H1 (cell line): ENCODE results near the gene DPH6. TPM values are rescaled to one million over a fixed set of nuclear protein-coding genes. Genes with fewer than 3 reads are reported as not detected.

ENCODE experiments used
- CTCF ChIA-PET: fragments of 300-600 bp; sonication (Branson Sonifier 250); formaldehyde crosslinking; loops from one replicate; lab custom pipeline; 2021; ENCODE audit not compliant: partially characterized antibody; lab: Charles Lee
- POLR2A ChIA-PET: fragments of 300-600 bp; sonication (Branson Sonifier 250); formaldehyde crosslinking; loops from one replicate; lab custom pipeline; 2021; ENCODE audit warnings: inconsistent platforms; ENCODE audit not compliant: partially characterized antibody; lab: Charles Lee
- DNase-seq, 2 experiments: peaks; one replicate each; pipeline versions ENCODE4 v3.0.0 to v3.0.0-alpha.2; 2010 to 2022; ENCODE audit warnings: low spot score in 2 of 2, low read depth in 1 of 2, mixed read lengths in 1 of 2
- FAIRE-seq: peaks from 2 replicates; lab custom pipeline; 2011; peaks lifted over from hg19 to GRCh38; lab: Jason Lieb, UNC
- H2AFZ ChIP-seq: 2 replicates; pipeline ENCODE4 v1.8.1; 2012; ENCODE audit warnings: low read length, inconsistent platforms
- H2AK5ac ChIP-seq: 2 replicates; pipeline ENCODE4 v1.6.1; 2013; ENCODE audit warnings: low read depth, low read length
- H2BK120ac ChIP-seq: replicated peaks from 2 replicates; pipeline ENCODE3; 2013; ENCODE audit warnings: low read depth, low read length, inconsistent platforms
- H2BK12ac ChIP-seq: 2 replicates; pipeline ENCODE4 v1.6.1; 2013; ENCODE audit warnings: low read depth, low read length
- H2BK15ac ChIP-seq: 2 replicates; pipeline ENCODE4 v1.6.1; 2013; ENCODE audit warnings: low read length
- H2BK20ac ChIP-seq: 2 replicates; pipeline ENCODE4 v1.6.1; 2013; ENCODE audit warnings: low read length
- H2BK5ac ChIP-seq: 2 replicates; pipeline ENCODE4 v1.6.1; 2013; ENCODE audit warnings: low read depth, low read length
- H3K14ac ChIP-seq: 2 replicates; pipeline ENCODE4 v1.6.1; 2013; ENCODE audit warnings: inconsistent platforms; ENCODE audit not compliant: insufficient read length
- H3K18ac ChIP-seq: 2 replicates; pipeline ENCODE4 v1.6.1; 2013; ENCODE audit warnings: low read length; ENCODE audit errors: extremely low read depth
- H3K23ac ChIP-seq: 2 replicates; pipeline ENCODE4 v1.6.1; 2013; ENCODE audit warnings: inconsistent platforms; ENCODE audit not compliant: insufficient read length
- H3K23me2 ChIP-seq: 2 replicates; pipeline ENCODE4 v1.6.1; 2013; ENCODE audit warnings: low read depth, low read length
- H3K27ac ChIP-seq: 2 replicates; pipeline ENCODE4 v1.6.1; 2011; ENCODE audit warnings: low read depth, low read length, inconsistent platforms
- H3K27me3 ChIP-seq, 4 experiments: replicated peaks in 1 of 4; 1 replicate in 1 of 4; 2 replicates in 3 of 4; pipeline versions ENCODE4 v1.6.1 to v1.8.1; 2011 to 2013; ENCODE audit warnings: low read length in 3 of 4, mild to moderate bottlenecking in 3 of 4, inconsistent platforms in 2 of 4, mixed read lengths in 2 of 4, moderate library complexity in 1 of 4; ENCODE audit not compliant: control insufficient read depth in 3 of 4, insufficient read depth in 3 of 4; ENCODE audit errors: extremely low read depth in 1 of 4
- H3K36me3 ChIP-seq, 4 experiments: 2 replicates each; pipeline versions ENCODE4 v1.6.1 to v1.8.1; 2011 to 2013; ENCODE audit warnings: mild to moderate bottlenecking in 4 of 4, low read length in 3 of 4, moderate library complexity in 2 of 4, control low read depth in 1 of 4, inconsistent platforms in 1 of 4; ENCODE audit not compliant: insufficient read depth in 4 of 4, control insufficient read depth in 2 of 4
- H3K4ac ChIP-seq: replicated peaks from 2 replicates; pipeline ENCODE3; 2013; ENCODE audit warnings: low read length, low read depth, mixed read lengths, inconsistent platforms; ENCODE audit not compliant: insufficient read length
- H3K4me1 ChIP-seq, 4 experiments: replicated peaks in 1 of 4; 1 replicate in 1 of 4; 2 replicates in 3 of 4; pipeline versions ENCODE4 v1.6.1 to v1.8.1; 2011 to 2013; ENCODE audit warnings: low read length in 3 of 4, inconsistent platforms in 2 of 4, mixed read lengths in 1 of 4; ENCODE audit not compliant: insufficient read depth in 4 of 4, control insufficient read depth in 3 of 4
- H3K4me2 ChIP-seq, 2 experiments: 2 replicates each; pipeline versions ENCODE4 v1.6.1 to v1.8.1; 2011 to 2013; ENCODE audit warnings: low read depth in 2 of 2, low read length in 2 of 2, control low read depth in 1 of 2, inconsistent platforms in 1 of 2, mild to moderate bottlenecking in 1 of 2; ENCODE audit not compliant: insufficient read depth in 1 of 2
- H3K4me3 ChIP-seq, 4 experiments: fragments of 200-600, 300-600 bp in 1 of 4; sonication (generic), shearing (Covaris generic), sonication (Bioruptor Twin) in 1 of 4; 2 replicates each; pipeline versions ENCODE4 v1.5.1 to v1.8.1; 2011 to 2016; ENCODE audit warnings: low read length in 4 of 4, low read depth in 3 of 4, control low read depth in 2 of 4, inconsistent platforms in 2 of 4, mild to moderate bottlenecking in 2 of 4, mixed read lengths in 1 of 4, moderate library complexity in 1 of 4; ENCODE audit not compliant: insufficient read depth in 2 of 4; ENCODE audit errors: extremely low read depth in 1 of 4
- H3K56ac ChIP-seq: replicated peaks from 2 replicates; pipeline ENCODE3; 2013; ENCODE audit warnings: low read depth, mild to moderate bottlenecking, mixed read lengths, low read length, inconsistent platforms; ENCODE audit not compliant: insufficient read length
- H3K79me1 ChIP-seq: 2 replicates; pipeline ENCODE4 v1.6.1; 2013; ENCODE audit warnings: low read depth, low read length, control low read depth
- H3K79me2 ChIP-seq, 2 experiments: 2 replicates each; pipeline versions ENCODE4 v1.6.1 to v1.8.1; 2012 to 2013; ENCODE audit warnings: low read length in 2 of 2, mild to moderate bottlenecking in 2 of 2, inconsistent platforms in 1 of 2; ENCODE audit not compliant: insufficient read depth in 2 of 2, control insufficient read depth in 1 of 2
- H3K9ac ChIP-seq, 4 experiments: replicated peaks in 1 of 4; 1 replicate in 1 of 4; 2 replicates in 3 of 4; pipeline versions ENCODE4 v1.6.1 to v1.8.1; 2011 to 2013; ENCODE audit warnings: low read depth in 3 of 4, low read length in 3 of 4, control low read depth in 2 of 4, mild to moderate bottlenecking in 2 of 4, moderate library complexity in 2 of 4, inconsistent platforms in 1 of 4; ENCODE audit errors: extremely low read depth in 1 of 4
- H3K9me3 ChIP-seq, 2 experiments: 2 replicates each; pipeline versions ENCODE4 v1.6.1 to v1.8.1; 2012 to 2013; ENCODE audit warnings: mild to moderate bottlenecking in 2 of 2, moderate library complexity in 2 of 2, control low read depth in 1 of 2, inconsistent platforms in 1 of 2, low read depth in 1 of 2, low read length in 1 of 2, mixed read lengths in 1 of 2; ENCODE audit not compliant: insufficient read depth in 2 of 2
- H4K20me1 ChIP-seq, 2 experiments: replicated peaks in 1 of 2; 2 replicates each; pipeline versions ENCODE3 to v1.8.1; 2011 to 2013; ENCODE audit warnings: inconsistent platforms in 2 of 2, low read length in 2 of 2, mild to moderate bottlenecking in 1 of 2; ENCODE audit not compliant: insufficient read depth in 2 of 2, control insufficient read depth in 1 of 2
- H4K5ac ChIP-seq: 2 replicates; pipeline ENCODE4 v1.6.1; 2013; ENCODE audit warnings: low read length, low read depth, mixed read lengths, inconsistent platforms; ENCODE audit not compliant: insufficient read length
- H4K8ac ChIP-seq: 2 replicates; pipeline ENCODE4 v1.8.0; 2013; ENCODE audit warnings: mild to moderate bottlenecking, moderate library complexity, low read length, inconsistent platforms; ENCODE audit not compliant: insufficient read depth; ENCODE audit errors: extremely low read depth
- H4K91ac ChIP-seq: replicated peaks from 2 replicates; pipeline ENCODE3; 2013; ENCODE audit warnings: low read length, mixed read lengths, inconsistent platforms; ENCODE audit not compliant: insufficient read length
- EP300 ChIP-seq, 2 experiments: IDR thresholded peaks; 1 replicate in 1 of 2; 2 replicates in 1 of 2; pipeline ENCODE4 v1.6.1; 2011 to 2012; ENCODE audit warnings: low read depth in 2 of 2, low read length in 2 of 2, mild to moderate bottlenecking in 2 of 2, borderline replicate concordance in 1 of 2, inconsistent platforms in 1 of 2, moderate library complexity in 1 of 2
- POU5F1 ChIP-seq: IDR thresholded peaks from 2 replicates; pipeline ENCODE4 v1.6.1; 2011; ENCODE audit warnings: low read depth, mild to moderate bottlenecking, low read length, moderate library complexity
- SIN3A ChIP-seq, 2 experiments: IDR thresholded peaks in 1 of 2; conservative IDR thresholded peaks in 1 of 2; 2 replicates each; pipeline ENCODE4 v1.6.1; 2011 to 2012; ENCODE audit warnings: low read length in 2 of 2, improper control_type of control experiment in 1 of 2, low read depth in 1 of 2, mild to moderate bottlenecking in 1 of 2
- SP2 ChIP-seq: IDR thresholded peaks from 2 replicates; pipeline ENCODE4 v1.6.1; 2012; ENCODE audit warnings: mild to moderate bottlenecking, low read length, inconsistent platforms
- USF2 ChIP-seq: IDR thresholded peaks from 2 replicates; pipeline ENCODE4 v1.6.1; 2011; ENCODE audit warnings: low read length, improper control_type of control experiment
- WGBS, 2 experiments: shearing (Covaris generic) in 1 of 2; methylation state at CpG; one replicate each; pipeline versions ENCODE4 v1.1.6 to v1.1.7; 2013 to 2015; ENCODE audit warnings: low lambda C conversion rate in 2 of 2, mixed read lengths in 2 of 2, inconsistent platforms in 1 of 2, low coverage in 1 of 2, missing lambda C conversion rate in 1 of 2; ENCODE audit not compliant: insufficient replicate concordance in 2 of 2, insufficient coverage in 1 of 2, insufficient read length in 1 of 2; ENCODE audit errors: extremely low coverage in 1 of 2, missing lambda C conversion rate in 1 of 2; 5-methylcytosine and 5-hydroxymethylcytosine counted together
- polyA plus RNA-seq, 7 experiments: library from polyadenylated mRNA; depleted of rRNA in 3 of 7; stranded (reverse) in 5 of 7; unstranded in 2 of 7; fragments of >200 nt in 5 of 7; fragments of 200-250 nt in 2 of 7; gene quantifications; 1 replicate in 5 of 7; 2 replicates in 1 of 7; 4 replicates in 1 of 7; pipeline versions ENCODE4 v1.2.1 to v1.2.3, GENCODE V29; 2011 to 2013; ENCODE audit warnings: missing spikeins in 2 of 7, mixed read lengths in 2 of 7
- total RNA-seq: library from RNA; stranded (reverse); fragmentation: NEBNext Ultra II Directional; extraction: Animal tissue kit (Norgen Biotek cat#: 25700); gene quantifications from 2 replicates; pipeline ENCODE4 v1.2.1, GENCODE V29; 2021

The DPH6 gene
- total and polyA plus RNA-seq, 2 of the 8 experiments (the other 6 are each of a cell fraction or from before 2014, with no cell fraction given): 21.6 to 30.5 TPM

GRCh38 chr15:35481064-35481463 is 64.9 kb downstream of the DPH6 start:
- ChIA-PET CTCF (interaction anchor here (1.0 kb wide), 1 partner anchor 34 kb away, joined by 3 read pairs; no protein-coding TSS in a partner anchor), POLR2A (no interaction called here)
- FAIRE-seq: no peak
- Histone ChIP-seq H2AK5ac (no peak overlapping the region), H4K5ac (no peak overlapping the region), H4K8ac (no peak overlapping the region), H3K4me1 (no peaks in the 10 kb centered on the region; a peak in 1 of 7 replicates), H2BK12ac (no peak overlapping the region), H3K79me2 (no peaks in the 10 kb centered on the region), H3K14ac (no peak overlapping the region), H3K4ac (no peak overlapping the region), H4K91ac (no peak overlapping the region), H3K27ac (no peak overlapping the region), H3K18ac (no peak overlapping the region), H3K56ac (no peak overlapping the region), H2BK5ac (no peak overlapping the region), H3K4me3 (no peak overlapping the region), H3K23me2 (no peaks in the 10 kb centered on the region), H2BK20ac (no peak overlapping the region), H3K4me2 (no peak overlapping the region), H2AFZ (no peak overlapping the region), H3K23ac (no peak overlapping the region), H3K79me1 (no peaks in the 10 kb centered on the region), H3K9me3 (peaks cover 0 to 6% of the 10 kb centered on the region in 2 experiments; a peak in 2 of 4 replicates), H2BK15ac (no peak overlapping the region), H3K36me3 (no peaks in the 10 kb centered on the region; a peak in 2 of 8 replicates), H3K9ac (no peak overlapping the region), H3K27me3 (no peaks in the 10 kb centered on the region), H4K20me1 (no peaks in the 10 kb centered on the region), H2BK120ac (no peak overlapping the region)
- no peak for DNase-seq
- 78% methylated on average over 1 of the region's 1 CpG; no CpG with 5 or more reads in 1 of the 2 experiments for WGBS, 2 experiments
- TF ChIP-seq SP2 (no peak), USF2 (no peak), EP300 (IDR thresholded peaks at IDR 0.05; ENCODE audit: borderline replicate concordance in 1 of 2, low read depth in 2 of 2, low read length in 2 of 2) (no peak), POU5F1 (no peak), SIN3A (conservative IDR thresholded peaks at IDR 0.05 in 1 of 2, IDR thresholded peaks at IDR 0.05 in 1 of 2; ENCODE audit: low read depth in 1 of 2, low read length in 2 of 2) (no peak)
